Mammary epithelial cell (primary cell): Measurements from ENCODE around the gene PSG4.
"Not testable (repeated sequence)": the region's sequence is repeated elsewhere in the genome, so short reads cannot be mapped to it uniquely, and the experiment has no call there.

Experiments
- EZH2 ChIP-seq: IDR thresholded peaks from 2 replicates; pipeline ENCODE4 v1.6.1; 2012; ENCODE audit warnings: low read length, inconsistent platforms, borderline replicate concordance
- TF ChIP-seq, protein P1 (sequence below), 2 donors: IDR thresholded peaks in 1 of 2; conservative IDR thresholded peaks in 1 of 2; 2 replicates each; pipeline ENCODE4 v1.5.1; 2011 to 2012; ENCODE audit warnings: inconsistent platforms in 2 of 2, low read length in 2 of 2, mild to moderate bottlenecking in 2 of 2, control low read depth in 1 of 2, low read depth in 1 of 2; ENCODE audit not compliant: insufficient read depth in 1 of 2; ENCODE audit errors: extremely low read depth in 1 of 2

DNA sequence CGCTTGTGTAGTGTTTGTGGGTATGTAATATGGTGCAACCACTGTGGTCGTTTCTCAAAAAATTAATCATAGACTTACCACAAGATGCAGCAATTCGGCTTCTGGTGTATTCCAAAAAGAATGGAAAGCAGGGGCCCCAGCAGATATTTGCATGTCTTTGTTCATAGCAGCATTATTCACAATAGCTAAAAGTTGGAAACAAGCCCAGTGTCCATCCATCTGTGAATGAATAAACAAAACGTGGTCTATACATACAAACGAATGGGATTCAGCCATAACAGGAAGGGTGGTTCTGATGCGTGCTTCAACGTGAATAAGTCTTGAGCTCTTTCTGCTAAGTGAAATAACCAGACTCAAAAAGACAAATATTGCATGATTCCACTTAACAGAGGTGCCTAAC is 55.6 kb downstream of the PSG4 start:
- TF ChIP-seq, protein P1, sequence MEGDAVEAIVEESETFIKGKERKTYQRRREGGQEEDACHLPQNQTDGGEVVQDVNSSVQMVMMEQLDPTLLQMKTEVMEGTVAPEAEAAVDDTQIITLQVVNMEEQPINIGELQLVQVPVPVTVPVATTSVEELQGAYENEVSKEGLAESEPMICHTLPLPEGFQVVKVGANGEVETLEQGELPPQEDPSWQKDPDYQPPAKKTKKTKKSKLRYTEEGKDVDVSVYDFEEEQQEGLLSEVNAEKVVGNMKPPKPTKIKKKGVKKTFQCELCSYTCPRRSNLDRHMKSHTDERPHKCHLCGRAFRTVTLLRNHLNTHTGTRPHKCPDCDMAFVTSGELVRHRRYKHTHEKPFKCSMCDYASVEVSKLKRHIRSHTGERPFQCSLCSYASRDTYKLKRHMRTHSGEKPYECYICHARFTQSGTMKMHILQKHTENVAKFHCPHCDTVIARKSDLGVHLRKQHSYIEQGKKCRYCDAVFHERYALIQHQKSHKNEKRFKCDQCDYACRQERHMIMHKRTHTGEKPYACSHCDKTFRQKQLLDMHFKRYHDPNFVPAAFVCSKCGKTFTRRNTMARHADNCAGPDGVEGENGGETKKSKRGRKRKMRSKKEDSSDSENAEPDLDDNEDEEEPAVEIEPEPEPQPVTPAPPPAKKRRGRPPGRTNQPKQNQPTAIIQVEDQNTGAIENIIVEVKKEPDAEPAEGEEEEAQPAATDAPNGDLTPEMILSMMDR (conservative IDR thresholded peaks at IDR 0.05 in 1 of 2, IDR thresholded peaks at IDR 0.05 in 1 of 2; ENCODE audit: extremely low read depth in 1 of 2, insufficient read depth in 1 of 2, low read depth in 1 of 2, low read length in 2 of 2) = not testable (repeated sequence)
- not testable (repeated sequence) for TF ChIP-seq EZH2
